Transverse colon (tissue), 4 donors: ENCODE measurements around the gene TP53TG5. TPM values are rescaled to one million over a fixed set of nuclear protein-coding genes. Genes with fewer than 3 reads are reported as not detected.

ENCODE experiments used
- DNase-seq: peaks from one replicate; pipeline ENCODE4 v3.0.0-alpha.2; 2019
- H3K27ac ChIP-seq, 4 donors: fragments of 200-600 bp; sonication (generic); 2 replicates each; pipeline ENCODE4 v1.5.1; 2016 to 2018; ENCODE audit warnings: inconsistent platforms in 4 of 4
- H3K27me3 ChIP-seq: fragments of 200-600 bp; sonication (generic); 2 replicates; pipeline ENCODE4 v1.5.1; 2017; ENCODE audit warnings: inconsistent platforms
- H3K36me3 ChIP-seq, 4 donors: fragments of 200-600 bp; sonication (generic); 2 replicates each; pipeline ENCODE4 v1.5.1; 2017 to 2019; ENCODE audit warnings: inconsistent platforms in 4 of 4
- H3K4me1 ChIP-seq, 4 donors: fragments of 200-600 bp; sonication (generic); 2 replicates each; pipeline ENCODE4 v1.5.1; 2017 to 2020; ENCODE audit warnings: inconsistent platforms in 4 of 4
- H3K4me3 ChIP-seq, 4 donors: fragments of 200-600 bp; sonication (generic); 1 replicate in 1 of 4; 2 replicates in 3 of 4; pipeline versions ENCODE4 v1.5.1 to v1.6.1; 2017 to 2019; ENCODE audit warnings: inconsistent platforms in 4 of 4
- H3K9me3 ChIP-seq, 2 donors: fragments of 200-600 bp; sonication (generic); 2 replicates each; pipeline ENCODE4 v1.5.1; 2017 to 2019; ENCODE audit warnings: inconsistent platforms in 2 of 2
- POLR2A ChIP-seq: fragments of 450-650 bp; IDR thresholded peaks from one replicate; pipeline ENCODE4 v1.6.1; 2016; ENCODE audit warnings: antibody characterized with exemption, mild to moderate bottlenecking, moderate library complexity
- POLR2AphosphoS5 ChIP-seq, 3 donors: sonication (generic); formaldehyde crosslinking; IDR thresholded peaks; one replicate each; pipeline ENCODE4 v1.6.1; 2016; ENCODE audit warnings: antibody characterized with exemption in 3 of 3
- WGBS, 2 donors: methylation state at CpG; one replicate each; pipeline ENCODE4 v1.1.5; 2018; ENCODE audit warnings: low coverage in 1 of 2; 5-methylcytosine and 5-hydroxymethylcytosine counted together
- in situ Hi-C, 4 donors: fragments of 200-750 bp; cut with MboI; loops; one replicate each; pipeline versions ENCODE4 v1.15.0 to v1.15.1; 2017; ENCODE audit warnings: low sequenced_read_pairs in 3 of 4, low pct_ligation_motif_present in 1 of 4, low pct_unique_long_range_greater_than_20kb in 1 of 4
- intact Hi-C: fragments of 100-400 bp; cut with DNase I; formaldehyde crosslinking; loops from one replicate; pipeline ENCODE4 v1.15.1; 2023; ENCODE audit warnings: low total_unique reads
- small RNA-seq, 4 donors: library from RNA; depleted of rRNA; stranded (forward); fragments of <200 nt; gene quantifications; one replicate each; pipeline ENCODE3, GENCODE V24; 2016
- total RNA-seq, 4 donors: library from RNA; depleted of rRNA; stranded (reverse); fragments of >200 nt; gene quantifications; one replicate each; pipeline ENCODE4 v1.1.0, GENCODE V29; 2016
- TF ChIP-seq, protein P1 (sequence below), 5 experiments: fragments of 200-600 bp in 3 of 5; fragments of 450-650 bp in 2 of 5; sonication (generic) in 3 of 5; IDR thresholded peaks; 1 replicate in 2 of 5; 2 replicates in 3 of 5; pipeline ENCODE4 v1.5.1; 2016 to 2017; ENCODE audit warnings: antibody characterized with exemption in 5 of 5, inconsistent platforms in 3 of 5, mild to moderate bottlenecking in 2 of 5, moderate library complexity in 1 of 5

Gene TP53TG5
- total RNA-seq, 4 donors from 2014 or later: 0.14 TPM; not detected in 3

DNA sequence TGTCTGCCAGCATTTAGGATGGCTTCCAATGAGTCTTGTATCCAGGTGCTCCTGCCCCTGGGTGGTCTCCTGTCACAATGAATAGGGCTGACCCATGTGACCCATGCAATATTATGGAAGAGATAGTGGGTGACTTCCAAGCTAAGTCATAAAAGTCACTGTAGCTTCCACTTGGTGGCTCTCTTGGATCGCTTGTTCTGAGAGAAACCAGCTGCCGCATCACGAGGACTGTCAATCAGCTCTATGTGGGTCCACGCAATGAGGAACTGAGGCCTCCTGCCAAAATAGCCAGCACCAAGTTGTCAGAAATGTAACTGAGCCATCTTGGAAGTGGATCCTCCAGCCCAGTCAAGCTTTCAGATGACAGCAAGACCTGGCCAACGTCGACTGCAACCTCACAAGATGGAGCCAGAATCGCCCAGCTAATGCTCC, 55.2 kb downstream of the TP53TG5 start:
- no peak overlapping the region for H3K4me3 ChIP-seq
- peak; percentile 60 for DNase-seq
- TF ChIP-seq POLR2A: no peak
- TF ChIP-seq POLR2AphosphoS5 (IDR thresholded peaks at IDR 0.05): peak in 1 of 3 donors; percentile 8
- TF ChIP-seq, protein P1, sequence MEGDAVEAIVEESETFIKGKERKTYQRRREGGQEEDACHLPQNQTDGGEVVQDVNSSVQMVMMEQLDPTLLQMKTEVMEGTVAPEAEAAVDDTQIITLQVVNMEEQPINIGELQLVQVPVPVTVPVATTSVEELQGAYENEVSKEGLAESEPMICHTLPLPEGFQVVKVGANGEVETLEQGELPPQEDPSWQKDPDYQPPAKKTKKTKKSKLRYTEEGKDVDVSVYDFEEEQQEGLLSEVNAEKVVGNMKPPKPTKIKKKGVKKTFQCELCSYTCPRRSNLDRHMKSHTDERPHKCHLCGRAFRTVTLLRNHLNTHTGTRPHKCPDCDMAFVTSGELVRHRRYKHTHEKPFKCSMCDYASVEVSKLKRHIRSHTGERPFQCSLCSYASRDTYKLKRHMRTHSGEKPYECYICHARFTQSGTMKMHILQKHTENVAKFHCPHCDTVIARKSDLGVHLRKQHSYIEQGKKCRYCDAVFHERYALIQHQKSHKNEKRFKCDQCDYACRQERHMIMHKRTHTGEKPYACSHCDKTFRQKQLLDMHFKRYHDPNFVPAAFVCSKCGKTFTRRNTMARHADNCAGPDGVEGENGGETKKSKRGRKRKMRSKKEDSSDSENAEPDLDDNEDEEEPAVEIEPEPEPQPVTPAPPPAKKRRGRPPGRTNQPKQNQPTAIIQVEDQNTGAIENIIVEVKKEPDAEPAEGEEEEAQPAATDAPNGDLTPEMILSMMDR (IDR thresholded peaks at IDR 0.05): peak in 2 of 5 experiments; percentile 23 to 43
- WGBS, 2 donors: 41% methylated on average over 7 of the region's 7 CpGs; no CpG with 5 or more reads in 1 of the 2 donors
- H3K27ac ChIP-seq: peak overlapping the region; percentile 22 to 67 (median 37)
- in situ Hi-C loops (loop anchor here in 2 of 4 donors (10.0 to 25.0 kb wide), 3 partner anchors 114 to 452 kb away; no protein-coding TSS in a partner anchor), intact Hi-C loops (no loop called here)
- H3K27me3 ChIP-seq: no peaks in the 10 kb centered on the region
- no peaks in the 10 kb centered on the region for H3K9me3 ChIP-seq
- peaks cover 0 to 10% (median 0%) of the 10 kb centered on the region in 4 donors for H3K36me3 ChIP-seq
- H3K4me1 ChIP-seq: peaks cover 5 to 35% (median 24%) of the 10 kb centered on the region in 4 donors

Small RNA genes within 50 kb of the gene (small RNA-seq; reads per million reads assigned to genes)
- 0 to 0.12 (median 0) reads per million in 4 donors for gene MIR6812

Other genes starting within 250 kb of the TP53TG5 start
- gene PI3, start 203.4 kb downstream of the TP53TG5 start, total RNA-seq: 100 to 1,000 TPM in 3 of 4 donors, not detected in 1; 197 to 285 (median 250) TPM
- gene SEMG1, start 171.3 kb downstream of the TP53TG5 start, total RNA-seq: under 1 TPM in 1 of 4 donors, not detected in 3; 0.27 TPM
- gene SEMG2, start 157.0 kb downstream of the TP53TG5 start, total RNA-seq: not detected
- gene SLPI, start 123.8 kb downstream of the TP53TG5 start, total RNA-seq: 10 to 100 TPM; 16.1 to 90.3 (median 48.2) TPM
- not detected for gene RBPJL, start 71.5 kb downstream of the TP53TG5 start, total RNA-seq
- not detected for gene MATN4, start 70.0 kb downstream of the TP53TG5 start, total RNA-seq
- gene SDC4, start 29.9 kb downstream of the TP53TG5 start, total RNA-seq: 100 to 1,000 TPM in 2 of 4 donors, 10 to 100 TPM in 2; 60.7 to 140 (median 94.3) TPM
- gene SYS1, start 15.2 kb downstream of the TP53TG5 start, total RNA-seq: 10 to 100 TPM in 3 of 4 donors, 1 to 10 TPM in 1; 5.6 to 64.7 (median 38.4) TPM
- 100 to 1,000 TPM in 1 of 4 donors, 10 to 100 TPM in 3; 74.5 to 122 (median 84.9) TPM for gene DBNDD2, start 30.0 kb upstream of the TP53TG5 start, total RNA-seq
- 100 to 1,000 TPM in 2 of 4 donors, 10 to 100 TPM in 2; 88.3 to 321 (median 108) TPM for gene PIGT, start 37.8 kb upstream of the TP53TG5 start, total RNA-seq
- 100 to 1,000 TPM in 1 of 4 donors, 10 to 100 TPM in 3; 11.0 to 325 (median 38.8) TPM for gene WFDC2, start 91.4 kb upstream of the TP53TG5 start, total RNA-seq
- not detected for gene SPINT3, start 137.3 kb upstream of the TP53TG5 start, total RNA-seq
- gene WFDC6, start 161.2 kb upstream of the TP53TG5 start, total RNA-seq: not detected
- gene EPPIN, start 169.1 kb upstream of the TP53TG5 start, total RNA-seq: not detected
- gene WFDC8, start 201.0 kb upstream of the TP53TG5 start, total RNA-seq: not detected